ENCODE results near the gene MIEF1.
"Not testable (repeated sequence)": the region's sequence is repeated elsewhere in the genome, so short reads cannot be mapped to it uniquely, and the experiment has no call there.

Gene MIEF1

GRCh38 chr22:39504071-39504470 lies 2.0 kb downstream of the MIEF1 start:
- TF ChIP-seq ZNF274 (IDR thresholded peaks at IDR 0.05; ENCODE audit: low read depth, low read length) = no peak
- no peak overlapping the region; the same call in 1 of the 2 replicates for H3K4me3 ChIP-seq (ENCODE audit: low read length)

- H3K4me3 ChIP-seq (ENCODE audit: low read length) = not testable (repeated sequence)
Measured at GRCh38 chr22:39507021-39507420, 4.9 kb downstream of the MIEF1 start.

- no peak overlapping the region for H3K4me3 ChIP-seq (ENCODE audit: low read length)
- TF ChIP-seq ZNF274 (IDR thresholded peaks at IDR 0.05; ENCODE audit: low read depth, low read length) = no peak
Measured at GRCh38 chr22:39508393-39508792, 6.3 kb downstream of the MIEF1 start.

- no peak for TF ChIP-seq ZNF274 (IDR thresholded peaks at IDR 0.05; ENCODE audit: low read depth, low read length)
Measured at GRCh38 chr22:39510529-39511149, 8.5 kb downstream of the MIEF1 start.

GRCh38 chr22:39511226-39511625 lies 9.1 kb downstream of the MIEF1 start:
- TF ChIP-seq ZNF274 (IDR thresholded peaks at IDR 0.05; ENCODE audit: low read depth, low read length) = no peak
- H3K4me3 ChIP-seq (ENCODE audit: low read length) = no peak overlapping the region

More at GRCh38 chr22:39510529-39511149, 8.5 kb downstream of the MIEF1 start:
- H3K4me3 ChIP-seq (ENCODE audit: low read length) = no peak overlapping the region

GRCh38 chr22:39512026-39512425 lies 9.9 kb downstream of the MIEF1 start:
- H3K4me3 ChIP-seq (ENCODE audit: low read length) = no peak overlapping the region
- no peak for TF ChIP-seq ZNF274 (IDR thresholded peaks at IDR 0.05; ENCODE audit: low read depth, low read length)

GRCh38 chr22:39513791-39514190 lies 11.7 kb downstream of the MIEF1 start:
- H3K4me3 ChIP-seq (ENCODE audit: low read length) = no peak overlapping the region
- TF ChIP-seq ZNF274 (IDR thresholded peaks at IDR 0.05; ENCODE audit: low read depth, low read length) = no peak

- no peak for TF ChIP-seq ZNF274 (IDR thresholded peaks at IDR 0.05; ENCODE audit: low read depth, low read length)
- H3K4me3 ChIP-seq (ENCODE audit: low read length) = no peak overlapping the region
Measured at GRCh38 chr22:39514373-39514973, 12.4 kb downstream of the MIEF1 start.

- TF ChIP-seq ZNF274 (IDR thresholded peaks at IDR 0.05; ENCODE audit: low read depth, low read length) = no peak
Measured at GRCh38 chr22:39515266-39516050, 13.4 kb downstream of the MIEF1 start.

GRCh38 chr22:39517470-39517869 lies 15.4 kb downstream of the MIEF1 start:
- no peak overlapping the region for H3K4me3 ChIP-seq (ENCODE audit: low read length)
- no peak for TF ChIP-seq ZNF274 (IDR thresholded peaks at IDR 0.05; ENCODE audit: low read depth, low read length)

More at GRCh38 chr22:39515266-39516050, 13.4 kb downstream of the MIEF1 start:
- no peak overlapping the region for H3K4me3 ChIP-seq (ENCODE audit: low read length)

- H3K4me3 ChIP-seq (ENCODE audit: low read length) = no peak overlapping the region
- no peak for TF ChIP-seq ZNF274 (IDR thresholded peaks at IDR 0.05; ENCODE audit: low read depth, low read length)
Measured at GRCh38 chr22:39518144-39518786, 16.2 kb downstream of the MIEF1 start.

GRCh38 chr22:39518996-39519680 lies 17.0 kb downstream of the MIEF1 start:
- no peak for TF ChIP-seq ZNF274 (IDR thresholded peaks at IDR 0.05; ENCODE audit: low read depth, low read length)
- H3K4me3 ChIP-seq (ENCODE audit: low read length) = peak overlapping the region; percentile 78

GRCh38 chr22:39519681-39520225 lies 17.7 kb downstream of the MIEF1 start:
- peak overlapping the region; percentile 78 for H3K4me3 ChIP-seq (ENCODE audit: low read length)
- no peak for TF ChIP-seq ZNF274 (IDR thresholded peaks at IDR 0.05; ENCODE audit: low read depth, low read length)
